ENCODE measurements around the gene TREH.

DNA sequence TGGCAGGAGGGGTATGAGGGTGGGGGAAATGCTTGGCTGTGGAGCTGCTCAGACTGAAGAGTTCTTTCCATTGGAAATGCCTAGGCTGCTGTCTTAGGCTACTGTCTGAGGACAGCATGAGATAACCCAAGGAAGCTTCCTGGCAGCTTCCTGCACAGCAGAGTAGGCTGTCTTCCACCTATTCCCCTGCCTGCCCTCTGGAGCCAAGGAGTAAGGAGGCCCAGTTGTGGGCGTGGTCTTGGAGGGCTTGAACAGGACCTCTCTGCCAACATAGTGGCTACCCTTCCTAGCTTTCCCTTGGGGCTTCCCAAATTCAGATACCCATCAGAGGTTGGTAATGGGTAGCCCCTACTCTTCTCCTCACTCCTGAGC lies 46.1 kb downstream of the TREH start:
- TF ChIP-seq POLR2AphosphoS5 (IDR thresholded peaks at IDR 0.05; ENCODE audit: low read depth, low read length) (no peak), SIN3A (IDR thresholded peaks at IDR 0.05; ENCODE audit: borderline replicate concordance, insufficient read depth, low read length) (no peak), TAF1 (IDR thresholded peaks at IDR 0.05; ENCODE audit: borderline replicate concordance, insufficient read depth, low read length) (no peak)
- TF ChIP-seq, protein P1, sequence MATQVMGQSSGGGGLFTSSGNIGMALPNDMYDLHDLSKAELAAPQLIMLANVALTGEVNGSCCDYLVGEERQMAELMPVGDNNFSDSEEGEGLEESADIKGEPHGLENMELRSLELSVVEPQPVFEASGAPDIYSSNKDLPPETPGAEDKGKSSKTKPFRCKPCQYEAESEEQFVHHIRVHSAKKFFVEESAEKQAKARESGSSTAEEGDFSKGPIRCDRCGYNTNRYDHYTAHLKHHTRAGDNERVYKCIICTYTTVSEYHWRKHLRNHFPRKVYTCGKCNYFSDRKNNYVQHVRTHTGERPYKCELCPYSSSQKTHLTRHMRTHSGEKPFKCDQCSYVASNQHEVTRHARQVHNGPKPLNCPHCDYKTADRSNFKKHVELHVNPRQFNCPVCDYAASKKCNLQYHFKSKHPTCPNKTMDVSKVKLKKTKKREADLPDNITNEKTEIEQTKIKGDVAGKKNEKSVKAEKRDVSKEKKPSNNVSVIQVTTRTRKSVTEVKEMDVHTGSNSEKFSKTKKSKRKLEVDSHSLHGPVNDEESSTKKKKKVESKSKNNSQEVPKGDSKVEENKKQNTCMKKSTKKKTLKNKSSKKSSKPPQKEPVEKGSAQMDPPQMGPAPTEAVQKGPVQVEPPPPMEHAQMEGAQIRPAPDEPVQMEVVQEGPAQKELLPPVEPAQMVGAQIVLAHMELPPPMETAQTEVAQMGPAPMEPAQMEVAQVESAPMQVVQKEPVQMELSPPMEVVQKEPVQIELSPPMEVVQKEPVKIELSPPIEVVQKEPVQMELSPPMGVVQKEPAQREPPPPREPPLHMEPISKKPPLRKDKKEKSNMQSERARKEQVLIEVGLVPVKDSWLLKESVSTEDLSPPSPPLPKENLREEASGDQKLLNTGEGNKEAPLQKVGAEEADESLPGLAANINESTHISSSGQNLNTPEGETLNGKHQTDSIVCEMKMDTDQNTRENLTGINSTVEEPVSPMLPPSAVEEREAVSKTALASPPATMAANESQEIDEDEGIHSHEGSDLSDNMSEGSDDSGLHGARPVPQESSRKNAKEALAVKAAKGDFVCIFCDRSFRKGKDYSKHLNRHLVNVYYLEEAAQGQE (IDR thresholded peaks at IDR 0.05; ENCODE audit: insufficient read depth in 1 of 2, low read depth in 2 of 2, low read length in 2 of 2), result no peak
